G401.6 (cell line): Measurements from ENCODE around the gene SCAMP4.

Experiments
- FAIRE-seq: peaks from 2 replicates; lab custom pipeline; 2012; peaks lifted over from hg19 to GRCh38; lab: Jason Lieb, UNC

The SCAMP4 gene, protein sequence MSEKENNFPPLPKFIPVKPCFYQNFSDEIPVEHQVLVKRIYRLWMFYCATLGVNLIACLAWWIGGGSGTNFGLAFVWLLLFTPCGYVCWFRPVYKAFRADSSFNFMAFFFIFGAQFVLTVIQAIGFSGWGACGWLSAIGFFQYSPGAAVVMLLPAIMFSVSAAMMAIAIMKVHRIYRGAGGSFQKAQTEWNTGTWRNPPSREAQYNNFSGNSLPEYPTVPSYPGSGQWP

DNA sequence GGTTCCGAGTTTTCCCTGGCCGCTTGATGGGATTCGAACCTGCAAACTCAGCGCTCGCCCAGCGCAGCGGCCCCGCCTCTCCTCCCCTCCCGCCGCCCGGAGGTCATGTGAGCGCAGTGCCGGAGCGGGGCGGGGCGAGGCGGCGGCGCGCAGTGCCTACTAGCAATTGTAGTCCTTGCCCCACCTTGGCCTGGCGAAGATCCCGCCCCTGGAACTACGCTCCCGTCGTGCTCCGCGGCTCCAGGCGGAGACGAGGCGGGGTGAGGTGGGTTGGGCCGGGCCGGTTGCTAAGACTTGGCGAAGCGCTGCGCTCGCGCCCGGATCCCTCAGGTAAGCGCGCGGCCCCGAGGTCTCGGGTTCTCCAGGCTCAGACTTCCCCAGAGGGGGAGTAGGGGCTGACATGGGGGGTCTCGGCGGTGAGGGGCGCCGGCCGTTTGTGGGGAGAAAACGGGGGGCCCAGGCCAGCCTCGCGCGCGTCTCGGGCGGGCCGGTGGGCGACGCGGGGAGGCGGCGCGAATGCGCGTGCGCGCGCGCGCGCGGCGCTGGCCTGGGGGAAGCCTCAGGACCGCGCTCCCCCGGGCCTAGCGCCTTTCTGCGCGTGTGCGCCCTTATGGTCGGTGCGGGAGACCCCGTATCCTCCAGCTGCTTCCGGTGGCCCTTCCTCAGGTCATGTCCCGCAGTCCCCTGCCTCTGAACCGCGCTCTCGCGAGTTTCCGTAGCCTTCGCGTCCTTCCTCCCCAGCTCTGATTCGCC is at the start of gene SCAMP4, which contains the start of gene ADAT3:
Gene SCAMP4, plus strand, starts transcription at position 290 of the 753 bp plus-strand sequence. CDS start 9,621 bp downstream, outside the sequence.
Gene ADAT3, plus strand, starts transcription at position 290 of the 753 bp plus-strand sequence. CDS start 6,649 bp downstream, outside the sequence.
- peak; percentile 96 for FAIRE-seq

DNA sequence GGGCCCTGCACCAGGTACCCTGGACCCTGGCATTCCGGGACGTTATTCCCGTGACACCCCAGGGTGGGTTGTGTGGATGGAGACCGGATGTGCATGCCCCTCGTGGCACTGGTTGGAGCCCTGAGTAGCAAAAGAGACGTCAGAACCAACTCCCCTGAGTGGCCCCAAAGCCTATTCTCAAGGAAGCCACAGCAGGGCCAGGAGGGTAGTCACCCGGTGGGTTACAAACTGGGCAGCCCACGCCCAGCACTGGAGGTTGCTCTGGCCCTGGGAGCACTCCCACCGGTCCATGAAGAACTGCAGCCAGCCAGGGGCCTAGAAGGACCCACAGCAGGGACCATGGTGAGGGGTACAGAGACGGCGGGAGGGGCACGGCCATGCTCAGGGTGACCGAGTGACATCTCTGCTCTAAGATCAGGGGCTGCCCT is 49.4 kb upstream of the SCAMP4 start:
- no peak for FAIRE-seq

DNA sequence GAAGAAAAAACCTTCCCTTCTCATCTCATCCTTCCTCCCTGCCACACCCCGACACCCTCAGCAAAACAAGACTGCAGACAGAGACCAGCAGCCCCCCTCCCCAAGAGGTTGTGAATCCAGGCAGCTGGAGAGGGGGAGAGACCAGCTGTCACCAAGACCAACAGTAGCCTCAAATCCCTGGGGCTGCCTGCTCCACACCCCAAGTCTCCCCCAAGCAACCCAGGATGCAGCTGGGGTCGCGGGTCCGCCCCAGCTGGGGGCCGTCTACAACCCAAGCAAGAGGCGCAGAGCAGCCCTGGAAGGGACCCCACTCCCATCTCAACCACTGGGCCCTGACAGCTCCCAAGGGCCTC is 48.9 kb upstream of the SCAMP4 start:
- FAIRE-seq = no peak

DNA sequence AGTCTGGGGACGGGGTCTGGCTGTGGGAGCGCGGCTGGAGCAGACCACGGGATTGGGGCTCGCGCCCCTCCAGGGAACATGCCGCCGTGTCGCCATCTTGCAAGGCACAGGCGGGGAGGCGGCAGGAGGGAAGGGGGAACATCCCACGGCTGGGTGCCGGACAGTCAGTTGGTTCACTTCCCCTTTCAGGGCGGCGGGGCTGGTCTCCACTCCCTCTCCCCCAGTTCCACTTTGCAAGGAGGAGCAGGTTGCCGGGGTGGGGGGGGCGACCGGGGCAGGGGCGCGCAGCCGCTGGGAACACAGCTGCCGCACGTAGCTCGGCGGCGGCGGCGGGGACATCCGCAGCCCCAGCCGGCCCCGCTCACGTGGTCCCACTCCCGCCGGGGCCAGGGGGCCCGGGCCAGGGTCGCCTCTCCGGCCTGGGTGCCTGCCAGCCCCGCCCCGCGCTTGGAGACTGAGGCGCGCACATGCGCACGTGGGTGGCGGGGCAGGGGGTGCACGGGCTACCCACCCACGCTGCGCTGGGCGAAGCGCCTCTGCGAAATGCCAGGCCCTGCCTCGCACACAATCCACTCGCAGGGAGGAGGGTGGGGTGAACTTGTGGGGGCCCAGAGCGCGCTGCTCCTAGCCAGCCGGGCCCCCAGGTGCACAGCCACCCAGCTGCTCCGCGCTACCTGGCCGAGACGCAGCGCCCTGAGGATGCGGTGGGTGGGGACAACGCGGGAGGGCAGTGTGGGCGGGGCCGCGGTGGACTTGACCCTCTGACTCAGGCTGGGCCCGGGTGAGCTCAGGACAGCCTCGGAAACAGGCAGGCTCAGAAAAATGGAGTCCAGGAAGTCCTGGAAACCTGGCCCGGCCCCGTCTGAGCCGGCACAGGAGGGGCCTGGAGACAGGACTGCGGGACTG is 48.2 kb upstream of the SCAMP4 start:
- peak; percentile 19 for FAIRE-seq

DNA sequence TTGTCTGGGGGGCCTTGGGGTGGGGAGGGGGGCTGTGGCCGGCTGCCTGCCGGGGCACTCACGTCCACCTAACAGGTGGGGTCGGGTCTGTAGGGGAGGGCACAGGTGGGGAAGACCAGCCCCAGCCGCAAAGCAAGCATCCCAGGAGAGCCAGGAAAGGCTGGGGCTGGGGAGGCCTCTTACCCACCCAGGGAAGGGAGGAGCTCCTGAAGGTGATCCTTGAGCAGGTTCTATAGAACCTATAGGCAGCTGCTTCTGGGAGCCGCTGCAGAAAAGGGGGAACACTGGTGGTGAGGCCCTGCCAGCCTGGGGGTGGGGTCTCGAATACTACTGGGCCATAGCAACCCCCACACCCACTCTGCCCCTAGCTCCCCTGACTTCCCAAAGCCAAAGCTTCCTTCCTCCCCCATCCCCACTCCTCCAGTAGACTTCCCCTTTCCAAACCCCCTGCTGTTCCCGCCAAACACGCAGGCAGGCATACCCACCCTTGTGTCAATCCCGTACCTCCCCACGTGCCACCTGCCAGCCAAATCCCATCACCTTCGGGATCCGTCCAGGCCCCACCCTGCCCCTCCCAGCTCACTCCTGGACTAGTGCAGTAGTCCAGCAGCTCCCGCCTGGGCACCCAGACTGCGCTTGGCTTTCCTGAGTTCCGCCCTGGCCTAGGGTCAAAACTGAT is 47.4 kb upstream of the SCAMP4 start:
- FAIRE-seq = peak; percentile 48

DNA sequence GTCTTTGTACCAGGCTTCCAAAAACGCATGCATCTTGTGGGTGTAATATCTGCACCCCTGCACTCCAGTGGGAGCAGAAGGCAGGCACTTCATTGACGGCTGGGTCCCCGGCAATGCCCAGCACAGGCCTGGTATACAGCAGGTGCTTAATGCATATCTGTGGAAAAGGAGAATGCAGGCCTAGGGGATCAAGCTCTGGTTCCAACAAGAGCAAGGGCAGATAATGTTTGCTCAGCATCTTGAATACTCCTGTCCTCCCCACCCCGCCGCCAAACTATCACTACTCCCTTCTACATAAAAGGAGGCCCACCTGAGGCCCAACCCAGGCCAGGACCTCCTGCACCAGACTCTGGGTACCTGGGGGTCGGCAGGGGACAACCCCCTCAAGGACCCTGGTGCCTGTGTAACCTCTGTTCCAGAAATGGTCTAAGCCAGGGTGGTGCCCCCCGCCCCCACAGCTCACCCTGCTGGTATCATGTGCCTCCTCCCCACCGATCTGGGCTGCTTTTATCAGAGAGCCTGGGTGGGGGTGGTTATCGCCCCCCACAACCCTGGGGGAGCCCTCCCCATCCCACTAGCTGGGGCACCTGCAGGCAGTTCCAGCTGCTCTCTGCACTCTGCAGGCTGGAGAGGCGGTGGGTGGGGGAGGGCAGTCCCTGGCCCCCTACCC is 46.7 kb upstream of the SCAMP4 start:
- FAIRE-seq = no peak

DNA sequence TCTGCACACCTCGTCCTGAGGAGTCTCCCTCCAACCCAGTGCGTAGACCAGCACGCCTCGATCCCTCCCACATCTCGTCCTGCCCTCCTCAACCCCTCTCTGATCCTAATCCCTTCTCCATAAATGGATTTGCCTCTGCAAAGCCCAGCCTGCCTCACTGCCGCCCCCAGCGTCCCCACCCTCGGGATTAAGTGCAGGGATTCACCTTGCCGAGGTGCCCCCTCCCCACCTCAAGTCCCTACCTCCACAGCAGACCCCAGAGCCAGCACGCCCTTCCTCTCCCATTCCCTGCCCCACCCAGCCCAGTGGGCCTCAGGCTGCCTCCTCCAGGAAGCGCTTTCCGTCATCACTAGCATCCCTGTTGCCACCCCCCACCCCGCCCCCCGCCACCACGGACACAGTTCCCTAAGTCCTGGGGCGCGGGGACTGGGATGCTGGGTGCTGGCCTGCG is 45.8 kb upstream of the SCAMP4 start:
- FAIRE-seq = peak; percentile 89

DNA sequence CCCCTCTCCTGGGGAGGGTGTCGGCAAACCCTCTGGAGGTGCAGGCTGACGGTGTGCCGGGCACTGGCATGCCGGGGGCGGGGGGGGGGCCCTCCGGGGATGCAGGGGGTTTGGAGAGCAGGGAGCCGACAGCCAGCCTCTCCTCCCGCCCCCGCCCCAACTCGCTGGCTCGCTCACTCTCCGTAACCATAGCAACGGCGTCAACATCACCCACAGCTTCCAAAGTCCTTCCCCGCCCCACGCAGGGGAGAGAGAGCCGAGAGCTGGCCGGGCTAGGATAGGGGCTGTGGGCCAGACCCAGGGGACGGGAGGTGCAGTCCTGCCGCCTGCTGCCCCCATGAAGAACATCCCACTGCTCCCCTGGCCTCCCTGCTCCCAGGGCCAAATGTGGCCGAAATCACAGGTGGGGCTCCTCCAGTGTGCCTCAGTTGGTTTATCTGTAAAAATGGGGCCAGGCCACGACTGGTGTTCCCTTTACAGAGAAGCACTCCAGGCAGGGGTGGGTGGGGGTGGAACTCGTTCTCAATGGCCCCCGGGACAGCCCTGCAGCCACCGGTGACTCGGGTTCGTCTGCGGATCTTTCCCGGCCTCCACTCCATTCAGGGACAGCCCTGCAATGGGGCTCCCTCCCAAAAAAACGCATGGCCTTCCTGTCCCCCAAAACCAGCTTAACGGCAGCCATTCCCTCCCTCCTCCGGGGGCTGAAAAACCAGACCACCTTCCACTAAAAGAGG is 45.0 kb upstream of the SCAMP4 start:
- peak; percentile 8 for FAIRE-seq

DNA sequence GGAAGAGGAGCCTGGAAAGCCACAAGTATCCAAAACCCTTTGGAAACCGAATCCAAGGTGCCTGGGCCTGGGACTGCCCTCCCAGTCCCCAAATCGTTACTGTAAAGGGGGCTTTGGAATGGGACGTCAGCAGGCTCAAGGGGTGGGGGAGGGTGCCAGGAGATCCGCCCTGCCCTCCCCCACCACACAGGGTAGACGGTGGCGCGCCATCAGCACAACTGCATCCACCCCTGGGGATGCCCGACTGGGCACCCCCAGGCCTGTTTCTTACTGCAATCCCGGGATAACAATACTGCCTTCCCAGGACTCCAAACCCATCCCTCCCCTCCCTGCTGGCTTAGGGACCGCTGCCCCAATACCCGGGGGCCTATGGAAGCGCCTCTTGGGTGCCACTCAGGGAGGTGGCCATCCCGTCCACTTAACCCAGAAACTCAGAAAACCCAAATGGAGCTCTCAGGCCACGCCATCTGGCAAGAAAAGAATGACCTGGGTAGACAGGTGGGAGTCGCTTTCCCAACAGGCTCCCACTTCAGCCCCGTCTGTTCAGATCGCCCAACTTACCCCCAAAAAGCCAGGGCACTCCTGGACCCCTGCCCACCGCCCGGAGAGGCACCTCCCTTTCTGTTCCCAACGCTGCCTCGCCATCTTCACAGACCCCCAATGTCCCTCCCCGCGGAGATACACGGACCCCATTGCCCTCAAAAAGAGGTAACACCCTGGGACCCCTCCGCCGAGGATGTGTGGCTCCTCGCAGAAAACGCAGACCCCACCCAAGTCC is 44.2 kb upstream of the SCAMP4 start:
- FAIRE-seq = no peak

DNA sequence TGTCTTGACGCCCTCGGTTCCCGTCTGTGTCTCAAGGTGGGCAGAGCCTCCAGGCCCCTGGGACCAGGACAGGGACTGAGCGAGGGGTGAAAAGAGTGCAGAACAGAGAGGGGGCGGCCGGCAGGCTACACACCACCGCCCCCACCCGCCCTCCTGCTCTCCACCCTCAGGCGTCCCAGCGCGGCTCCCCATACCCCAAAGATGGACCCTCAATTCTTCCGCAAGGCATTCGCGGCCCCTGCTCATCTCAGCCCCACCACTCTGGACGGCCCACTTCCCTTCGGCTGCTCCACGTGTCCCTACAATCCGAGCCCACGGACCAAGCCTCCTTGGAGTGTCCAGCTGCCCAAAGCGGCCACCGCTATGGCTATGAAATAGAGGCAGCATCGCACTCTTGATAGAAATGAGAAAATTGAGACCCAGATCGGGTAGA is 43.6 kb upstream of the SCAMP4 start:
- no peak for FAIRE-seq

DNA sequence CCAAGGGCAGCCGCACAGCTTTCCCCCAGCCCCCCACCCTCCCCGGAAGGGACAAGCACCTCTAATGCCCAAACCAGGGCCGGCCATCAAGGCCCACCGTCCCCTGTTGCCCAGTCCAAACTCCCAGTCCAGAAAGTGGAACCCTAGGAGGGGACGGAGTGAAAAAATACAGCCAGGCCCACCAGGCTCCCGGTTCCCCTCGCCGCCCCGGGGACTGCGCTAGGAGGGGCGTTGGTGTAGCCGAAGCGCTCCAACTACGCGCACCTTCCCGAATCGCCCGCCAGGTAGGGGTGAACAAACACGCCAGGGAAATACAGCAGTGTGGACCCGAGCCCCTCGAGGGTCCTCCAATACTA is 43.2 kb upstream of the SCAMP4 start:
- FAIRE-seq = no peak

DNA sequence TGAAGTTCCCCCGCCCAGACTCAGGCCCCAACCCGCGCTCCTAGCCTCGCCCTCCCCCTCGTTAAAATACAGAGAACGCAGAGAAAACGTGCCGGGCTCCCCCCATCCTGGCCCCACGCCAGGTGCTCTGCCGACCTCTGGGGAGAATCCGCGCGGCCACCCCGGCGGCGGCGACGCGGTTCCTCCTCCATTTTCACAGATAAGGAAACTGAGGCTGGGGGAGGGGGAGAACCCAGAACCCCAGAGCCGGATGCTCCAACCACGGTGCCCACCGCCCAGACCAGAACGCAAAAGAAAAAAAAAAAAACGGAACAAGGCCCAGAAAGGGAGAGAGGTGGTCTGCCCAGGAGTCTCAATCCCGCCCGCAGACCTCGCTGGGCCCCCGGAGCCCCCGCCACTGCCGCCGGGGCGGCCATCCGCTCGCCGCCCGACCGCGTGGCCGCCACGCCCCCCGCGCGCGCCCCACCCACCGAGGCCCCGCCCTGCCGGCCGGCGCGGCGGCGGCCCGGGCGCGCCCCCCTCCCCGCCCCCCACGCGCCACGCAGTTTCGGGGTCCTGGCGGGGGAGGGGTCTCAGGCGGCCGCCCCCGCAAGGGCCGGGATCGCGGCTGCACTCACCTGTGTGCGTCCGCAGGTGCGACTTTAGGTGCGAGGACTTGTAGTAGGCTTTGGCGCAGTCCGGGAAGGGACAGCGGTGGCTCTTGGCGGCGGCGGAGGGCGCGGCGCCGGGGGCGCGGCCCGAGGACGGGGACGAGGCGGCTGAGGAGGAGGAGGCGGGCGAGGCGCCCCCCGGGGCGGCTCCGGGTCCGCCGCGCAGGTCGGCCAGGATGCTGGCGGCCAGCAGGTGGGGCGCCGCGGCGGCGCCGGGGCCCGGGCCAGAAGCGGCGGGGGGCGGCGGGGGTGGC is 42.5 kb upstream of the SCAMP4 start:
- no peak for FAIRE-seq

DNA sequence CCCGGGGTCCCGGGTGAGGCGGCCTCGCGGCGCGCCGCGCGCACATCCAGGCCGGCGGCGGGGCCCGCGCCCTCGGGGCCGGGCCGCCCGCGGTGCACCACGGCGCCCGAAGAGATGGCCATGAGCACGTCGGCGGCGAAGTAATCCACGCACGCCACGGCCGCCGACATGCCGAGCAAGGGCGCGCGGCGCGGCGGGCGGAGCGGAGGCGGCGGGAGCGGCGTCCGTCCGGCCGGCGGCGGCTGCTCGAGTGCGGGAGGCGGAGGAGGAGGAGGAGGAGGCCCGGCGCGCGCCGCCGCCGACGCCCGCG is 41.9 kb upstream of the SCAMP4 start, which contains the start of gene KLF16:
Gene KLF16, minus strand, starts transcription at position 252 of the 310 bp plus-strand sequence. Its CDS starts 82 bp downstream, at position 170.
- FAIRE-seq = no peak

DNA sequence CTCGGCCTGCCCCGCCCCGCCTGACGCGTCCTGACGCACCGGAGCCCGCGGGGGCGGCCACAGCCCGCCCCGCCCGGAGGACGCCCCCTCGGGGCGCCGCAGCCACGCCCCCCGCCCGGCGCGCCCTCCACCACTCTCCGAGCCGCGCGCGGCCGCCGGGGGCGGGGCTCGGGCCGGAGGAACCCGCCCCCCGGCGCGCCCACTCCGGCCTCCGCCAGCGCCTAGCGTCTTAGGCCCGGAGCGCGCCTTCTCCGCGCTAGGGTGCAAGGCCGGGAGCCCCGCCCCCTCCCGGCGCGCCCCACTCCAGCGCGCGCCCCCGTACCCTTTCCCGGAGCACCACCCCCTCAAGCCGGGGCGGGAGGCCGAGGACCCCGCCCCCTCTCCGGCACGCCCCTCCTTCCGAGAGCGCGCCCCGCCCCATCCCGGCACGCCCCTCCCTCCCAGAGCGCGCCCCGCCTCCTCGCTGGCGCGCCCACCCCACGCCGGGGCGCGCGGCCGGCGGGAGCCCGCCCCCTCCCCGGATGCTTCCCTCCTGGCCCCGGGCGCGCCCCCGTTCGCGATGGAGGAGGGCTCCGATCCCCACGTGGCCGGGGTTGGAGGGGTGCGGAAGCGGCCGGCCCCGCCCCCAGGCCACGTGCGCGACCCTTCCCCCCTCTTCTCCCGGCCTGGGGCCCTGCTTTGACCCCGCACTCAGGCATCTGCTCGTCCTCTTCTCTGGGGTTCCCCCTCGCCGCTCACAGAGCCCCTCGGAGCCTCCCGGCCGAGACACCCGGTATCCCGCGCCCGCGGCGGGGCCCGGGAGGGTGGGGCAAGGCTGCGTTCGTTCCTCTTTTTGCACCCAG is 41.3 kb upstream of the SCAMP4 start:
- no peak for FAIRE-seq

DNA sequence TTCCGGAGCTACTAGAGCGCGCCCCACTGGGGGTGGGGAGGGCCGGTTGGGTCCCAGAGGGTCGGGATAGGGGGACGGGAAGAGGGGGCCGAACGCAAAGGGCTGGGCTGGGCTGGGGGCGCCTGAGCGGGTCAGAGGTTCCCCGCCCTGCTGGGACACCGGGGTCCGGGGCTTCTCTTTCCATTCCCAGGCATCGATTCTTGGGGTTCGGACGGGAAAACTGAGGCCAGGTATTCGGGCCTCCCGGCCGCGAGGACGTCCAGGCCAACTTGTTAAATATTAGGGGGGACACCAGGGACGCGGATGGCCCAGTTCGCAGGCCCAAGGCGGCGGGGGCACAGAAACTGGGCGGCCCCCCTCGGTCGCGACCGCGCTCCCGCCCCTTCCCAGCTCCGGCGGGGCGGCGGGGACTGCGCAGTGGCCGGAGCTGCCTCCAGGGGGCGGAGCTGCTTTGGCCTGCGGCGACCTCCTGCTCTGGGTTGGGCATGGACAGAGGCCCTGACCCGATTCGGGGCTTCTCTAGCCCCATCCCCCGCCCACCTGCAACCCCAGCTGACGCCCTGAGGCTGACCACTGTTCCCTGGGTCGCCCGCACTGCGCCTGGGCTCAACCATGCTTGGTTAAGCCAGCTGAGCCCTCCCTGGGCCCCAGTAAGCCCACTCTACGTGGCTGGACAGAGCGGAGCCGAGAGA is 40.6 kb upstream of the SCAMP4 start:
- no peak for FAIRE-seq

DNA sequence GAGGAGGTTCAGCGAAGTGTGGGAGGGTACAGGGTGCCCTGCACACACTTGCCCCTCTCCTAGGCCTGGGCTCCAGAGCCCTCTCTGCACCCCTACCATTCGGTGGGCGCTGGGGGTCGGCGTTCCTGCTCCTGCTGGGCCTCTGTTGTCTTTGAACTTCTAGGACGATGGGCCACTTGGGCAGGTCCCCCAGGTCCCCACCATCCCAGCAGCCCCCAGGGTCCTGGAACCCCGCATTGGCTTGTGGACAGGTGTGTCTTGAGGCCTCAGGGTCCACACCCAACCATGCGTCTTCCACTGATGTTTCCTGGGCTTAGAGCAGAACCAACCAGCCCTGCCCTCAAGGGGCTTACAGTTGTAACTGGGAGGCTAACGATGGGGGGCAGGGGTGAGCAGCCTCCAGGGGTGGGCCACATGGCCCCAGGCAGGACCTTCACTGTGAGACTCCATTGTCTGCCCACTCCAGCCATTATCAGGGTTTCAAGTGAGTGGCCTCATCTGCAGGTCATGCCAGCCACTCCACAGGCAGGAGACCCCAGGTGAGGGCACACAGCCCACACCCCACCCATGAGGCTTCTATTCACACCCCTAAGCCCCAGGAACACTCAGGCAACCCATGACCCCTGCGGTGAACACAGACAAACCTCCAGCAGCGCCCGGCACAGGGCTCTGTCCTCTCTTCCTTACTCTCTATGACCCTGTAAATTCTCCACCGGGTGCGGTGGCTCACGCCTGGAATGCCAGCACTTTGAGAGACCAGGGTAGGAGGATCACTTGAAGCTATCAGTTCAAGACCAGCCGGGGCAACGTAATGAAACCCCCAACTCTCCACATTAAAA is 39.8 kb upstream of the SCAMP4 start:
- FAIRE-seq = no peak
